HepG2 (cell line): ENCODE results near the gene EMILIN1. TPM values are rescaled to one million over a fixed set of nuclear protein-coding genes. Genes with fewer than 3 reads are reported as not detected.

ENCODE experiments used
- AHDC1 ChIP-seq: sonication (generic); formaldehyde crosslinking; IDR thresholded peaks from 2 replicates; pipeline ENCODE4 v1.5.1; 2020; ENCODE audit warnings: mild to moderate bottlenecking, missing genetic modification reagents, borderline replicate concordance
- ATF1 ChIP-seq: IDR thresholded peaks from 2 replicates; pipeline ENCODE4 v1.6.1; 2016; ENCODE audit warnings: mild to moderate bottlenecking, control low read depth
- DMAP1 ChIP-seq: IDR thresholded peaks from 2 replicates; pipeline ENCODE4 v1.6.1; 2016
- DR1 ChIP-seq: sonication (generic); formaldehyde crosslinking; IDR thresholded peaks from 2 replicates; pipeline ENCODE4 v1.8.0; 2021; ENCODE audit warnings: mild to moderate bottlenecking, missing genetic modification reagents, inconsistent platforms
- FOXM1 ChIP-seq: sonication (generic); formaldehyde crosslinking; IDR thresholded peaks from 2 replicates; pipeline ENCODE4 v1.5.0; 2020; ENCODE audit warnings: missing genetic modification reagents
- KLF12 ChIP-seq: sonication (generic); formaldehyde crosslinking; IDR thresholded peaks from 2 replicates; pipeline ENCODE4 v1.4.0; 2020; ENCODE audit warnings: missing genetic modification reagents, borderline replicate concordance
- PAX8 ChIP-seq: sonication (generic); formaldehyde crosslinking; IDR thresholded peaks from 2 replicates; pipeline ENCODE4 v1.8.0; 2022; ENCODE audit warnings: mild to moderate bottlenecking, missing genetic modification reagents, borderline replicate concordance
- PHF21A ChIP-seq: sonication (generic); formaldehyde crosslinking; IDR thresholded peaks from 2 replicates; pipeline ENCODE4 v1.5.0; 2020; ENCODE audit warnings: mild to moderate bottlenecking, missing genetic modification reagents
- SAP130 ChIP-seq: IDR thresholded peaks from 2 replicates; pipeline ENCODE4 v1.6.1; 2016; ENCODE audit warnings: low read depth
- ZBTB20 ChIP-seq: sonication (generic); formaldehyde crosslinking; IDR thresholded peaks from 2 replicates; pipeline ENCODE4 v1.8.1; 2023; ENCODE audit warnings: missing genetic modification reagents, low read depth, mild to moderate bottlenecking, borderline replicate concordance
- ZNF30 ChIP-seq: sonication (generic); formaldehyde crosslinking; IDR thresholded peaks from 2 replicates; pipeline ENCODE4 v1.5.0; 2020; ENCODE audit warnings: mild to moderate bottlenecking, missing genetic modification reagents
- ZNF558 ChIP-seq: sonication (generic); formaldehyde crosslinking; IDR thresholded peaks from 2 replicates; pipeline ENCODE4 v1.9.0; 2022; ENCODE audit warnings: mild to moderate bottlenecking, missing genetic modification reagents, borderline replicate concordance
- ZNF720 ChIP-seq: sonication (generic); formaldehyde crosslinking; IDR thresholded peaks from 2 replicates; pipeline ENCODE4 v1.4.0; 2020; ENCODE audit warnings: missing genetic modification reagents
- ZNF777 ChIP-seq: sonication (generic); formaldehyde crosslinking; IDR thresholded peaks from 2 replicates; pipeline ENCODE4 v1.4.0; 2020; ENCODE audit warnings: missing genetic modification reagents
- polyA plus RNA-seq, 8 experiments: library from polyadenylated mRNA; depleted of rRNA in 3 of 8; stranded (reverse) in 7 of 8; unstranded in 1 of 8; fragments of >200 nt; fragmentation: Illumina TruSeq in 4 of 8; extraction: Trizol in 4 of 8; gene quantifications; 2 replicates each; pipeline versions ENCODE4 v1.2.1 to v1.2.3, GENCODE V29; 2011 to 2016; ENCODE audit warnings: low read depth in 4 of 8, missing spikeins in 1 of 8, mixed read lengths in 1 of 8; ENCODE audit not compliant: insufficient read depth in 1 of 8
- total RNA-seq, 5 experiments: library from RNA; depleted of rRNA; stranded (reverse); fragments of >200 nt; fragmentation: Illumina TruSeq; extraction: Trizol; gene quantifications; 2 replicates each; pipeline ENCODE4 v1.2.3, GENCODE V29; 2016; ENCODE audit warnings: low read depth in 1 of 5
- TF ChIP-seq, protein P1 (sequence below): sonication (generic); formaldehyde crosslinking; IDR thresholded peaks from 2 replicates; pipeline ENCODE4 v1.5.0; 2020; ENCODE audit warnings: mild to moderate bottlenecking, missing genetic modification reagents
- TF ChIP-seq, protein P2 (sequence below): fragments of 450-650 bp; IDR thresholded peaks from 2 replicates; pipeline ENCODE4 v1.6.1; 2017; ENCODE audit warnings: mild to moderate bottlenecking
- TF ChIP-seq, protein P3 (sequence below): sonication (generic); formaldehyde crosslinking; IDR thresholded peaks from 2 replicates; pipeline ENCODE4 v1.5.0; 2020; ENCODE audit warnings: mild to moderate bottlenecking, low read depth, missing genetic modification reagents, borderline replicate concordance

EMILIN1 gene
- total and polyA plus RNA-seq, 2 of the 13 experiments (the other 11 are each of a cell fraction or from before 2014, with no cell fraction given): 8.1 to 9.7 TPM

GRCh38 chr2:27050281-27050995 lies 28.0 kb upstream of the EMILIN1 start (continued):
- peak; percentile 78; the same call in 1 of the 2 replicates for TF ChIP-seq SAP130
- TF ChIP-seq ZNF720 (CRISPR knock-in tag): 0 out of 2 replicates have a peak, but pooled peaks have one; percentile 52
- TF ChIP-seq, protein P1, sequence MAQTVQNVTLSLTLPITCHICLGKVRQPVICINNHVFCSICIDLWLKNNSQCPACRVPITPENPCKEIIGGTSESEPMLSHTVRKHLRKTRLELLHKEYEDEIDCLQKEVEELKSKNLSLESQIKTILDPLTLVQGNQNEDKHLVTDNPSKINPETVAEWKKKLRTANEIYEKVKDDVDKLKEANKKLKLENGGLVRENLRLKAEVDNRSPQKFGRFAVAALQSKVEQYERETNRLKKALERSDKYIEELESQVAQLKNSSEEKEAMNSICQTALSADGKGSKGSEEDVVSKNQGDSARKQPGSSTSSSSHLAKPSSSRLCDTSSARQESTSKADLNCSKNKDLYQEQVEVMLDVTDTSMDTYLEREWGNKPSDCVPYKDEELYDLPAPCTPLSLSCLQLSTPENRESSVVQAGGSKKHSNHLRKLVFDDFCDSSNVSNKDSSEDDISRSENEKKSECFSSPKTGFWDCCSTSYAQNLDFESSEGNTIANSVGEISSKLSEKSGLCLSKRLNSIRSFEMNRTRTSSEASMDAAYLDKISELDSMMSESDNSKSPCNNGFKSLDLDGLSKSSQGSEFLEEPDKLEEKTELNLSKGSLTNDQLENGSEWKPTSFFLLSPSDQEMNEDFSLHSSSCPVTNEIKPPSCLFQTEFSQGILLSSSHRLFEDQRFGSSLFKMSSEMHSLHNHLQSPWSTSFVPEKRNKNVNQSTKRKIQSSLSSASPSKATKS: no peak; the same call in 1 of the 2 replicates
- TF ChIP-seq, protein P2, sequence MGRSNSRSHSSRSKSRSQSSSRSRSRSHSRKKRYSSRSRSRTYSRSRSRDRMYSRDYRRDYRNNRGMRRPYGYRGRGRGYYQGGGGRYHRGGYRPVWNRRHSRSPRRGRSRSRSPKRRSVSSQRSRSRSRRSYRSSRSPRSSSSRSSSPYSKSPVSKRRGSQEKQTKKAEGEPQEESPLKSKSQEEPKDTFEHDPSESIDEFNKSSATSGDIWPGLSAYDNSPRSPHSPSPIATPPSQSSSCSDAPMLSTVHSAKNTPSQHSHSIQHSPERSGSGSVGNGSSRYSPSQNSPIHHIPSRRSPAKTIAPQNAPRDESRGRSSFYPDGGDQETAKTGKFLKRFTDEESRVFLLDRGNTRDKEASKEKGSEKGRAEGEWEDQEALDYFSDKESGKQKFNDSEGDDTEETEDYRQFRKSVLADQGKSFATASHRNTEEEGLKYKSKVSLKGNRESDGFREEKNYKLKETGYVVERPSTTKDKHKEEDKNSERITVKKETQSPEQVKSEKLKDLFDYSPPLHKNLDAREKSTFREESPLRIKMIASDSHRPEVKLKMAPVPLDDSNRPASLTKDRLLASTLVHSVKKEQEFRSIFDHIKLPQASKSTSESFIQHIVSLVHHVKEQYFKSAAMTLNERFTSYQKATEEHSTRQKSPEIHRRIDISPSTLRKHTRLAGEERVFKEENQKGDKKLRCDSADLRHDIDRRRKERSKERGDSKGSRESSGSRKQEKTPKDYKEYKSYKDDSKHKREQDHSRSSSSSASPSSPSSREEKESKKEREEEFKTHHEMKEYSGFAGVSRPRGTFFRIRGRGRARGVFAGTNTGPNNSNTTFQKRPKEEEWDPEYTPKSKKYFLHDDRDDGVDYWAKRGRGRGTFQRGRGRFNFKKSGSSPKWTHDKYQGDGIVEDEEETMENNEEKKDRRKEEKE: no peak
- TF ChIP-seq PHF21A: peak; percentile 71; the same call in 1 of the 2 replicates
- peak; percentile 87 for TF ChIP-seq ZNF777 (CRISPR knock-in tag)
- TF ChIP-seq ATF1 (CRISPR knock-in tag): no peak
- TF ChIP-seq DR1 (CRISPR knock-in tag): peak; percentile 32
- TF ChIP-seq, protein P3, sequence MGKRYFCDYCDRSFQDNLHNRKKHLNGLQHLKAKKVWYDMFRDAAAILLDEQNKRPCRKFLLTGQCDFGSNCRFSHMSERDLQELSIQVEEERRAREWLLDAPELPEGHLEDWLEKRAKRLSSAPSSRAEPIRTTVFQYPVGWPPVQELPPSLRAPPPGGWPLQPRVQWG (CRISPR knock-in tag): no peak
- peak; percentile 21; the same call in 1 of the 2 replicates for TF ChIP-seq ZBTB20 (CRISPR knock-in tag)
- TF ChIP-seq ZNF558 (CRISPR knock-in tag): no peak
- peak; percentile 96 for TF ChIP-seq KLF12
- TF ChIP-seq PAX8 (CRISPR knock-in tag): 0 out of 2 replicates have a peak, but pooled peaks have one; percentile 14
- peak; percentile 75 for TF ChIP-seq DMAP1 (CRISPR knock-in tag)
- no peak; the same call in 1 of the 2 replicates for TF ChIP-seq AHDC1 (CRISPR knock-in tag)
- TF ChIP-seq FOXM1: no peak
- TF ChIP-seq ZNF30 (CRISPR knock-in tag): no peak
